ENCODE results near the gene ASB1. TPM values are rescaled to one million over a fixed set of nuclear protein-coding genes. Genes with fewer than 3 reads are reported as not detected.

Gene ASB1
- total RNA-seq, 1 donor from 2014 or later: 5.0 TPM

- no peak for DNase-seq (ENCODE audit: low read depth in 2 of 2)
These were observed 40.3 kb downstream of the ASB1 start for GRCh38 chr2:238467062-238467461.

- DNase-seq (ENCODE audit: low read depth in 2 of 2): no peak
These were observed 41.1 kb downstream of the ASB1 start for GRCh38 chr2:238467792-238468191.

GRCh38 chr2:238469155-238469554 lies 42.4 kb downstream of the ASB1 start:
- no peak for DNase-seq (ENCODE audit: low read depth in 2 of 2)

GRCh38 chr2:238473014-238473413 lies 46.3 kb downstream of the ASB1 start:
- no peak for DNase-seq (ENCODE audit: low read depth in 2 of 2)

GRCh38 chr2:238473523-238473922 lies 46.8 kb downstream of the ASB1 start:
- no peak for DNase-seq (ENCODE audit: low read depth in 2 of 2)

- no peak for DNase-seq (ENCODE audit: low read depth in 2 of 2)
These were observed 48.3 kb downstream of the ASB1 start for GRCh38 chr2:238475034-238475433.

GRCh38 chr2:238475566-238475965 lies 48.8 kb downstream of the ASB1 start:
- no peak for DNase-seq (ENCODE audit: low read depth in 2 of 2)

- no peak for DNase-seq (ENCODE audit: low read depth in 2 of 2)
These were observed 49.5 kb downstream of the ASB1 start for GRCh38 chr2:238476258-238476657.

- DNase-seq (ENCODE audit: low read depth in 2 of 2): no peak
These were observed 51.5 kb downstream of the ASB1 start for GRCh38 chr2:238478216-238478615.

- DNase-seq (ENCODE audit: low read depth in 2 of 2): no peak
These were observed 53.1 kb downstream of the ASB1 start for GRCh38 chr2:238479847-238480246.

- no peak for DNase-seq (ENCODE audit: low read depth in 2 of 2)
These were observed 56.3 kb downstream of the ASB1 start for GRCh38 chr2:238483021-238483420.

GRCh38 chr2:238483656-238484055 lies 56.9 kb downstream of the ASB1 start:
- no peak for DNase-seq (ENCODE audit: low read depth in 2 of 2)

- DNase-seq (ENCODE audit: low read depth in 2 of 2): no peak
These were observed 58.1 kb downstream of the ASB1 start for GRCh38 chr2:238484522-238485452.

- DNase-seq (ENCODE audit: low read depth in 2 of 2): no peak
These were observed 59.6 kb downstream of the ASB1 start for GRCh38 chr2:238486123-238486848.

- DNase-seq (ENCODE audit: low read depth in 2 of 2): peak in 1 of 2 donors; percentile 34
These were observed 60.4 kb downstream of the ASB1 start for GRCh38 chr2:238487134-238487533.

- no peak for DNase-seq (ENCODE audit: low read depth in 2 of 2)
These were observed 61.1 kb downstream of the ASB1 start for GRCh38 chr2:238487652-238488346.

GRCh38 chr2:238488347-238488826 lies 61.7 kb downstream of the ASB1 start:
- DNase-seq (ENCODE audit: low read depth in 2 of 2): no peak

GRCh38 chr2:238489431-238489830 lies 62.7 kb downstream of the ASB1 start:
- no peak for DNase-seq (ENCODE audit: low read depth in 2 of 2)

- no peak for DNase-seq (ENCODE audit: low read depth in 2 of 2)
These were observed 63.2 kb downstream of the ASB1 start for GRCh38 chr2:238489896-238490295.

GRCh38 chr2:238492840-238493239 lies 66.1 kb downstream of the ASB1 start:
- DNase-seq (ENCODE audit: low read depth in 2 of 2): no peak

- DNase-seq (ENCODE audit: low read depth in 2 of 2): no peak
These were observed 66.7 kb downstream of the ASB1 start for GRCh38 chr2:238493411-238493810.

Measured in lung microvascular endothelial cell (primary cell).